Mammary epithelial cell (primary cell): Measurements from ENCODE around the gene UGT1A1.

Experiments used
- CTCF ChIP-seq, 2 donors: IDR thresholded peaks in 1 of 2; conservative IDR thresholded peaks in 1 of 2; 2 replicates each; pipeline ENCODE4 v1.5.1; 2011 to 2012; ENCODE audit warnings: inconsistent platforms in 2 of 2, low read length in 2 of 2, mild to moderate bottlenecking in 2 of 2, control low read depth in 1 of 2, low read depth in 1 of 2; ENCODE audit not compliant: insufficient read depth in 1 of 2; ENCODE audit errors: extremely low read depth in 1 of 2
- EZH2 ChIP-seq: IDR thresholded peaks from 2 replicates; pipeline ENCODE4 v1.6.1; 2012; ENCODE audit warnings: low read length, inconsistent platforms, borderline replicate concordance

GRCh38 chr2:233718552-233718951 lies 41.5 kb upstream of the UGT1A1 start, which contains the start of gene UGT1A4:
- TF ChIP-seq CTCF (conservative IDR thresholded peaks at IDR 0.05 in 1 of 2, IDR thresholded peaks at IDR 0.05 in 1 of 2; ENCODE audit: extremely low read depth in 1 of 2, insufficient read depth in 1 of 2, low read depth in 1 of 2, low read length in 2 of 2) (no peak), EZH2 (no peak)
